Stimulated activated CD8-positive, alpha-beta memory T cell treated with anti-CD3 and anti-CD28 coated beads, Interleukin-15, amount 100 ng/mL, for 24 hours (primary cell): ENCODE results near the gene NNT.
A peak's percentile ranks its signal among the peaks of the same experiment; 100 is the strongest.
"Not testable (repeated sequence)": the region's sequence is repeated elsewhere in the genome, so short reads cannot be mapped to it uniquely, and the experiment has no call there.

Experiments used
- DNase-seq: peaks from one replicate; pipeline ENCODE4 v3.0.0-alpha.2; 2020; ENCODE audit warnings: low read depth

Gene NNT

DNA sequence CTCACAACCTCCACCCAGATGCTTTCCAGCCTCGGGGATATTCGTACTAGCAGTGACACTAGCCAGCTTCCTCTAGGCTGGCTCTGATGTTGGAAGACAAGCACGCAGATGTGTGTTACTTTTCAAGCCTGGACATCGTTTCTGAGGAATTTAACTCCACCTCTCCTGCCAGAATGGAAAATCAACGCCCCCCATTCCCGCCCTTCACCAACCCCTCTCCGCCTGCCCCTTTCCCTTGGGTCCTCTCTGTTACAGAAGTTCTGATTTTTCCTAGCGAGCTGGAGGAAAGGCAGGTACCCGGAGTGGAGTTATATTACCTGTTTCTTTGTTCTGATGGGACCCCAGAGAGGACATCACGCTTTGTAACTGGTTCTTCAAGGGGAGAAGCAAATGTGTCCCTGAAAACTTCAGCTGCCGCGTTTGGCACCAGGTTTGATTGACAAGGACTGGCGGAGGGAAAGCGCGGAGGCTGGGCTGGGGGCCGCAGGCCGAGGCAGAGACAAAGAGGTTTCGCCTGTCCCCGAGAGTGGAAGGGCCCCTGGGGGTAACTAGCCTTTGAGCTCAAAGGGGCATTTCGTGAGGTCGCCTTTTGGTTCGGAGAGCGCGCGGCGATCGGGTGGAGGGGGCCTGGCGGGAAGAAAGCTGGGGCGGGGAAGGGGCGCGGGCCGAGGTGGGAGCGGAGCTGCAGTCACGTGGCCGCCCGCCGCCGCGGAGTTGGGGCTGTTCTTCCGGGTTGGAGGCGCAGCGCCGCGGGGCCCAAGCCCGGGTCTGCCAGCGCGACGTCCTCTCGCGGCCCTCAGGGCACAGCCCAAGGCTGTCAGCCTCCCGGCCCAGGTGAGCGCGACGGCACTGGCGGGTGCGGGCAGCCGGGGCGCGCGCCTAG is at the start of gene NNT:
Gene NNT (plus strand): TSS at position 720 of the 883 bp plus-strand sequence. CDS start 6,016 bp downstream, outside the sequence.
- DNase-seq: peak; percentile 53

DNA sequence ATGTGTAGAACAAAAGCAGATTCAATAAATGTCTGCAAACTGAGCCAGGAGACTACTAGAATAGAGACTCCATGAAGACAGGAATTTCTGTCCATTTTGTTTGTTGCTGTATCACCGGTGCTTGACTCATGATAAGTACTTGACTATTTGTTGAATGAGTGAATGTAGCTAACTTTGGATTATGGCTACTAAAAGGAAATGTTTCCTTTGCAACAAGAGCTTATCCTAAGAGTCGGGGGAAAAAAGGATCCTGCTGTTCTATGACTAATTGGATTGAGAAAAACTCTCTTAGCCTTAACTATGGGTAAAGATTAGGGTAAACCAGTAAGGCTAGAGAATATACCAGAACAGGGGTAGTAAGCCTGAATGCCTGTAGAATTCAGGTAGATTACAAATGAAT is 49.6 kb upstream of the NNT start:
- DNase-seq: no peak

DNA sequence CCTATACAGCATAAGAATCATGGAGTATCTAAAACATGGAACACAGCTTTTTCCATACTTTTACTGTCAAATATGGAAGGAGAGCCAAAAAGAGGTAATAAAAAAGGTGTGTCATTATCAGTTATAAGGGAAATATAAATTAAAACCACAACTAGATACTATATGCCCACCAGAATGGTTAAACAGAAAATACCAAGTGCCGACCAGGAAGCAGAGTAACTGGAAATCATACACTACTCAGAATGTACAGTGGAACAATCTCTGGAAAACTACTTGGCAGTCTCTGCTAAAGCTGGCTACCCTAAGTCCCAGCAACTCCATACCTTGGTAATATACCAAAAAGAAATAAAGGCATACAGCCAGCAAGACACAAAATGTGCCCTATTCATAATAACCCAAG is 48.5 kb upstream of the NNT start:
- no peak for DNase-seq

DNA sequence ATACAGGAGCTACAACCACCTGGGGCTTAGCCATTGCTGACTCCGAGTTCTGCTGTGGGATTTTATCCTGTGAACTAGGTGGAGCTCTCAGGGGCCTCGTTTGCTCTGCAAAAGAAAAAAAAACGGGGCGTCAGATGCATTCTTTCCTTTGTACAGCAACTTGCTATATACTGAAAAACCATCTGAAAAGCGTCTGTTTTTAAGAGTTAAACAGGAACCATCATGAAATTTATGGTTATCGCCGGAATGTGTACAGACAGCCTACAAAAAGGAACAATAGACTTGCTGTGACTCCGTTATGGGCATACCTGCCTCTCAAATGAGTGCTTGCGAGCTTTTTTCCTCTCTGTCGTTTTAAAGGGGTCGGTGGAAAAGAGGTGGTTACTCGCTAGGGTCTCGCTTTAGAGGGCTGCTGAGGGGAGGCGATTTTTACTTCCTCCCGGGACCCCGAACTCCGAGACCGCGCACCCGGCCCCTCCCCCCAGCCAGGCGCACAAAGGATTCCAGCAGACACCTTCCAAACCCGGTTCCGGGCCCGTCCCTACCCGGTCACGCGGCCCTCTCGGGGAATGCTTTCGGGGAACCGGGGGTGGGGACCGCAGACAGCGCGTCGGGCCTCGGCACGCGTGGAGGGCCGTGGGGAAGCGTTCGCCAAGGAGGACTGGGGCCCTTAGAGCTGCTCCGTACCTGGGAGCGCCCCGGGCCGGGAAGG is 46.9 kb upstream of the NNT start:
- peak; percentile 24 for DNase-seq

DNA sequence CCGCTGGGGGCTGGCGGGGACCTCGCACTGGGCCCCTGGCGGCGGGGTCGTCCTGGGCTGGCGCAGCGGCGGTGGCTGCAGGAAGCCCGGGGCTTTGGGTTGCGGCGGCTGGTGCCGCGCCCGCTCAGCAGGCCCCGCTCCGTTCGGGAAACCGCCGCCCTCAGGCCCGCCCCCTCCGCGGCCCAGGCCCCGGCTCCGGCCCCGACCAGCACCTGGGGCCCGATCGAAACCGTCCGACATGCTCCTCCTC is 46.4 kb upstream of the NNT start:
- DNase-seq: not testable (repeated sequence)

DNA sequence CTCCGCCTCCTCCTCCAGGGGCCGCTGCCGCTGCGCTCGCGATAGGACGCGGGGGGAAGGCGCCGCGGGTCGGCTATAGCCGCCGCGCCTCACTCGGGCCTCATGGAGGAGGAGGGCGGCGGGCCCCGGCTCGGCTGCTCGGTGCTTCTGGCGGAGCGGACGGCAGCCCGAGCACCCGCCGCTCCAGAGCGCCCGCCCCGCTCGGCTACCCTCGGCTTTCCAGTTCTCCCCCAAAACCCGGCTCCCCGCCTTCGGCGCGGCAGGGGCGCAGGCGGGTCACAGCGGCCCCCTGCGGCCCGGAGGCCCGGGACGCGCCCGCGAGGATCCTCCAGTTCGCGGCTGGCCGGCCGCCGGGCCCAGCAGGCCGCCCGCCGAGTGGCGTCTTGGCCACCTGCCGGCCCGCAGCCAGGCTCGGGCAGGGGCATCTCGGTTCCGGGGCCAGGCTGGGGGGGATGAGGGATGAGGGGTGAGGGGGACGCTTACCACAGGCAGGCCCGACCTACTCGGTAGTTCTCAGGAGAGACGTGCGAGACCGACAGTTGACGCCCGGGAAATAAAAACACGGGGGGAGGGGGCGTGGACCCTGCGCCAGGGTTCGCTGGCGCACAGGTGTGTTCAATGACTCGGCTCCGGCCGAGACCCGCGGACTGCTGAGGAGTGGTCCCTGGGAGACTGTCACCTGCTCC is 46.0 kb upstream of the NNT start, which contains the start of gene PAIP1:
Gene PAIP1 (minus strand): TSS at position 221 of the 686 bp plus-strand sequence. CDS start 231 bp downstream, outside the sequence.
- DNase-seq: peak; percentile 65

DNA sequence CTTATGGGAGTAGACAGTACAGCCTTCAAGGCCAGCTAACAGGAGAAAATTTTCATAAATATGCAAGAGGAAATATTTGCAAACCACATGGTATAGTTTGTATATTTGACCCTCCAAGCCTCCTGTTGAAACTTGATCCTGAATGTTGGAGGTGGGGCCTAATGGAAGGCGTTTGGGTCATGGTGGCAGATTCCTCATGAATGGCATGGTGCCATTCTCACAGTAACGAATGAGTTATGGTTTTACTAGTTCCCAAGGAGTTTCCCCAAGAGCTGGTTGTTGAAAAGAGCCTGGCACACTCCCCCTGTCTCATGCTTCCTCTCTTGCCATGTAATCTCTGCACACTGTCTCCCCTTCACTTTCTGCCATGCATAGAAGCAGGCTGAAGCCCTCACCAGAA is 42.9 kb upstream of the NNT start:
- DNase-seq: no peak

DNA sequence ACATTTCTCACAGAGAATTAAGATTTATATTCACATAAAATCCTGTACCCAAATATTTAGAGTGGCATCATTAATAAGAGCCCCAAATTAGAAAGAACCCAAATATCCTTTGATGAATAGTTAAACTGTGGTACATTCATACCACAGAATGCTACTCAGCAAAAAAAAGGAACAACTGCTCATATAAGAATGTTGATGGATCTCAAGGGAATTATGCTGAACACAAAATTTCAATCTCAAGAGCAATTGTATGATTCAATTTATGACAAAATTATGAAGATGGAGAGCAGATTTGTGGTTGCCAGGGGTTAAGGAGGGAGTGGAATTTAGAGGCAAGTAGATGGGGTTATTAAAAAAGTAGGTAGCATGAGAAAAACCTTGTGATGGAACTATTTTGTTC is 41.6 kb upstream of the NNT start:
- DNase-seq: no peak

DNA sequence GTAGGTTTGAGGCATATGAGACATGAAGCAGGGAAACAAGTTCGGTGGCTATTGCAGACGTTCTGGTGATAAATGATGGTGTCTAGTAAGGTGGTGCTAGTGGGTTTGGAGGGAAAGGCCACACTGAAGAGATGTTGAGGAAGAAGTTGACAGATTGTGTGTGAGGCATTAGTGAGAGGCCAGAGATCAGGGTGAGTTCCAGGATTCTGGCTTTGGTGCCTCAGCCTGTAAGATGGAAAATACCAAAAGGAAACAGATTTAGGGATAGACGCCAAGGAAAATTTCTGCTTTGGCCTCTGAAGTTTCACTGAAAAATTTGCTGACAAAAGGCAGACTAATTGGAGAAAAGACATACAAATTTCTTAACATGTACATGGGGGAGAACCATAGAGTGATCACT is 39.7 kb upstream of the NNT start:
- no peak for DNase-seq

DNA sequence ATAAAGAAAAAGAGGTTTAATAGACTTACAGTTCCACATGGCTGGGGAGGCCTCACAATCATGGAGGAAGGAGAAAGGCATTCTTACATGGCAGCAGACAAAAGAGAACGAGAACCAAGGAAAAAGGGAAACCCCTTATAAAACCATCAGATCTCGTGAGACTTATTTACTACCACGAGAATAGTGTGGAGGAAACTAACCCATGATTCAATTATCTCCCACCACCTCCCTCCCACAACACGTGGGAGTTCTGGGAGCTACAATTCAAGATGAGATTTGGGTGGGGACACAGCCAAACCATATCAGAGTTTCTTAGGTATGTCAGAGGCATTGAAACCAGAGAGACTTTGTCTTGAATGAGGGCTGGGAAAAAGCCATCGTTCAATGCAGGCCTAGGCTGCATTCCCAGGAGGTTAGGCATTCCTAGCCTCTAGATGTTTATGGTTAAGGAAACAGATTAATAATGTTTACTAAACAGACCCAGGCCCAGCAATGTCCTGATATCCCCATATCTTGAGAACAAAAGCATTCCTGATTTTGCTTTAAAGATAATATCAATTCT is 38.6 kb upstream of the NNT start:
- no peak for DNase-seq

DNA sequence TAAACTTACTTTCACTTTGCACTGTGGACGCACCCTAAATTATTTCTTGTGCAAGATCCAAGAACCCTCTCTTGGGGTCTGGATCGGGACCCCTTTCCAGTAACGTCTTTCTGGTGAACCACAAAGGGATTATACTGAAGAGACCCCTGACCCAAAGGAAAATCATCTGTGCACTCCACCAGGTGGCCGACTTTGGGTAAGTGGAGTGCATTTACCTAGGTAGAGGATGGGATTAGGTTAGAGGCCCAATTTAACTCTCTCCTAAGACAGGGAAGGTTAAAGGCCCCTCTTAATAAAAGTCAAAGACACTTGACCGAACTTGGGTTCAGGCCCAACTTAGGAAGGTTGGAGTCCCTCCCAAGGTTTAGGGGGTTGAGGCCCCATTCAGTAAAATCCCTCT is 37.9 kb upstream of the NNT start:
- no peak for DNase-seq

DNA sequence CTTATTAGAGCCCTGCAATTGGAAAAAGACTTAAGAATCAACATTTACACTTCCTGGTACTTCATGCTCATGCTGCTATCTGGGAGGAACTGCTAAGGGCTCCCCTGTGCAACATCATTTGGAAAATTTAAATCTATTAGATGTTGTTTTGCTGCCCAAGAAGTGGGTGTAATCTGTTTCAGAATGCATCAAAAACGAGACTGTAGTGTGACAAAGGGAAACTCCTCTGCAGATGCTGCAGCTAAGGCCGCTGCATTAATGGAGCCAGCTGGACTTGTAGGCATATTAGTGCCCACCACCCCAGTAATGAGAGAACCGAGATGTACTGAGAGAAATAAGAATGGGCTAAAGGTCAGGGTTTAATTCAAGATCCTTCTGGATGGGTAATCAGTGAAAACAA is 35.0 kb upstream of the NNT start:
- DNase-seq: no peak

DNA sequence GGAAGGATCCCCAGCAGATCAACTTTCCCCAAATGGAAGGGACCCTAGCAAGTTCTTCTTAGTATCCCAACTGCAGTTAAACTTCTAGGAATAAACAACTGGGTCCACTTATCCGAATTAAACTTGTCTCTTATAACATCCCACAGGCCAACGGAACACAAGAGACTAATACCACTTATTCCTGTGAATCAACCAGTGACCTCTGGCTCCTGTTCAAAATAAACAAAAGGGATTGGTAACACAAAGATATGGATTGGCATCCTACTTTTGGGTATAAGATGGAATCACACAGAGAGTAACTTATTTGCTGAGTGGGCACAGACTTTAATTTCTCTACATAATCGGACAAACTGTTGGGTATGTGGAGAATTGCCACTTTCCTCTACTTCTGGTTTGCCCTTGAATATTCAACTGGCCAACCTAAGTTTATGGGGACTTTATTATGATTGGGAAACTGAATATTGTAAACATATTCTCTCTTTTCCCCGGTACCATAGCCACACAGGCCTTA is 33.7 kb upstream of the NNT start:
- DNase-seq: no peak

DNA sequence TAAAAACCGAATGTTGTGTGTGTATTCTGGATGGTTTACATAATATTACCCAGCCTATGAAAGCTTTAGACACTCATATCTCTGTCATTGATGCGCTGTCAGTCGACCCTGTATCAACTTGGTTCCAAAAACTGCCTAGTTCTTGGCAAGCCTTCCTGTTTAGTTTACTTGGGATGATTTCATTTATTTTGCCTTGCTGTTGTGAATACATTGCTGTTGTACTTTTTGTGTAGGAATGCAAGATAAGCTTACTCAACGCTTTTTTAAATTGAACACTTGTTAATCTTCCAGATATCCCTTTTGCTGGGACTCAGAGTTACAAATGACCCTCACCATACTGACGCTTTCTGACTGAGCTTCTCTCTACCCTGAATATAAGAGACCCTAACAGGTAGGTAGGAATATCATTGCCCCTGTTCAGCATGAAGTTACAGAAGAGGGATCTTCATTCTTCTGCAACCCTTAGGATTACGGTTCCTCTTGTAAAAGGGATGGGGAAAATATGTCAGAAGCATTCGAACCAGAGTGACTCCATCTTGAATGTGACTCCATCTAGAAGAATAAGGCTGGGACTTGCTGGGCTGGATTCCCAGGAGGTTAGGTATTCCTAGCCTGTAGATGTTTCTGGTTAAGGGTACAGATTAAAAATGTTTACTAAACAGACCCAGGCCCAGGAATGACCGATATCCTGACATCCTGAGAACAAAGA is 32.4 kb upstream of the NNT start:
- no peak for DNase-seq

DNA sequence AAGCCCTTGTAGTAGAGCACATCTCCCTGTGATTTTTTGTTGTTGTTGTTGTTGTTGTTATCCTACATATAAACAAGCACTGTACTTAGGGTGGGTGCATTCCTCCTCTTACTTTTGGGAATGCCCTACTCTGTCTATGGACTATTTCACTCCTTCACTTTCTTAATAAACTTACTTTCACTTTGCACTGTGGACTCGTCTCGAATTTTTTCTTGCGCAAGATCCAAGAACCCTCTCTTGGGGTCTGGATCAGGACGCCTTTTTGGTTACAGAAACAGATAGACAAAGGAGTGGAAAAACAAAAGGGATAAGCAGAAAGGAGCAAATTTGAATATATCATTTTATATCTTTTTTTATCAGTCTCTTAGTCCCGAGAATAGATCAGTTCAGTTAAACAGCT is 31.7 kb upstream of the NNT start:
- no peak for DNase-seq

DNA sequence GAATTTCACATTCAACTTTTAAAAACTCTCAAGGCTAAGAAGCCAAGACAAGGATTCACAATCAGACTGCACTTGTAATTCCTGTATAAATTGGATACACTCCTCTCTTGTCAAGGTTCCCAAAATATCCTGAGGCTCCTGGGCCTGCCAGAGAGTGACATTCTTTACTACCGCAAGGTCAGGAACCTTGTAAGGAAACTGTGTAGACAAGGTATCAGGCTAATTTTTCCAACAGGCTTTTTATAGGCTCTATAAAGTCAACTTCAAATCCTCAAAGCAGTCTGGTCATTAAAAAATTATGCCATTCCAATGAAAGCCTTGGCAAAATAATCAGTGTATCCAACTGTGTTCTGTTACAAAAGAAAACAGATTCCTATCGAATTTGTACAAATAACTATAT is 30.6 kb upstream of the NNT start:
- DNase-seq: no peak

DNA sequence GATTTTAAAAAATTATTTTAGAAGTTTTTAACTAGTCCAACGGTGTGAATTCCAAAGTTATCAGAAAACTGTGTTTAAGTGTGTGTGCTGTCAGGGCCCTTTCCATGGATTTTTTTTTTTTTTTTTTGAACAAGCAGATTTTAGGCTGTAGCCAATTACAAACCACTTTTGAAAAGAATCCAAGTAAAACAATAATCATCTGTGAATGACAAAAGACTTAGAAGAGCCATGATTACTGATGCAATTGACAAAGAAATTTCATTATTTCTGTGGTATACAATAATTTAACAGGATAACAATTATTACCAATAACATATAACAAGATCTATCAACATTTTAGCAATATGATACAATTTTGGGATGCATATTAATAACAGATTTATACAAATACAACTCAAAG is 29.9 kb upstream of the NNT start:
- no peak for DNase-seq

DNA sequence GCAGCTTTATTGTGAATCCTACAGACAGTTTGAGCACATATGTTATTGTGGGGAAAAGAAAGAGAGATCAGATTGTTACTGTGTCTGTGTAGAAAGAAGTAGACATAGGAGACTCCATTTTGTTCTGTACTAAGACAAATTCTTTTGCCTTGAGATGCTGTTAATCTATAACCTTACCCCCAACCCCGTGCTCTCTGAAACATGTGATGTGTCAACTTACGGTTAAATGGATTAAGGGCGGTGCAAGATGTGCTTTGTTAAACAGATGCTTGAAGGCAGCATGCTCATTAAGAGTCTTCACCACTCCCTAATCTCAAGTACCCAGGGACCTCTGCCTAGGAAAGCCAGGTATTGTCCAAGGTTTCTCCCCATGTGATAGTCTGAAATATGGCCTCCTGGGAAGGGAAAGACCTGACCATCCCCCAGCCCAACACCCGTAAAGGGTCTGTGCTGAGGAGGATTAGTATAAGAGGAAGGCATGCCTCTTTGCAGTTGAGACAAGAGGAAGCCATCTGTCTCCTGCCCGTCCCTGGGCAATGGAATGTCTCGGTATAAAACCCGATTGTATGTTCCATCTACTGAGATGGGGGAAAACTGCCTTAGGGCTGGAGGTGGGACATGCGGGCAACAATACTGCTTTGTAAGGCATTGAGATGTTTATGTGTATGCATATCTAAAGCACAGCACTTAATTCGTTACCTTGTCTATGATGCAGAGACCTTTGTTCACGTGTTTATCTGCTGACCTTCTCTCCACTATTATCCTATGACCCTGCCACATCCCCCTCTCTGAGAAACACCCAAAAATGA is 22.4 kb upstream of the NNT start:
- not testable (repeated sequence) for DNase-seq

DNA sequence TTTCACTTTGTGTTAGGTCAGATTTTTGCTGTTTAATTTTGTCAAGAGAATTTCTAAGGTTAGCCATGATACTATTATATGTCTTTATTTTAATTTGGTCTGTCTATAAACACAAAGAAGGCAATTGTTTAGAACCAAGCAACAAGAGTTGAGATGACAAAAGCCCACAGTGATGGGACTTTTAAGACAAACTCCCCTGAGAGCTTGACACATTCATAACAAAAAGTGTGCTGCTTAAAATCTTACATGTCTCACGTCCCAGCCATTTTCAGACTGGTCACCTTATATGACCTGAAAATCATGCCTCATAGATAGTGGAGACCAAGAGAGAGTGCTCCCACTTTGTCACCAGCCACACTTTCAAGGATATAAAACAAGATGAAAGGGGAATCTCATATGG is 21.6 kb upstream of the NNT start:
- DNase-seq: no peak

DNA sequence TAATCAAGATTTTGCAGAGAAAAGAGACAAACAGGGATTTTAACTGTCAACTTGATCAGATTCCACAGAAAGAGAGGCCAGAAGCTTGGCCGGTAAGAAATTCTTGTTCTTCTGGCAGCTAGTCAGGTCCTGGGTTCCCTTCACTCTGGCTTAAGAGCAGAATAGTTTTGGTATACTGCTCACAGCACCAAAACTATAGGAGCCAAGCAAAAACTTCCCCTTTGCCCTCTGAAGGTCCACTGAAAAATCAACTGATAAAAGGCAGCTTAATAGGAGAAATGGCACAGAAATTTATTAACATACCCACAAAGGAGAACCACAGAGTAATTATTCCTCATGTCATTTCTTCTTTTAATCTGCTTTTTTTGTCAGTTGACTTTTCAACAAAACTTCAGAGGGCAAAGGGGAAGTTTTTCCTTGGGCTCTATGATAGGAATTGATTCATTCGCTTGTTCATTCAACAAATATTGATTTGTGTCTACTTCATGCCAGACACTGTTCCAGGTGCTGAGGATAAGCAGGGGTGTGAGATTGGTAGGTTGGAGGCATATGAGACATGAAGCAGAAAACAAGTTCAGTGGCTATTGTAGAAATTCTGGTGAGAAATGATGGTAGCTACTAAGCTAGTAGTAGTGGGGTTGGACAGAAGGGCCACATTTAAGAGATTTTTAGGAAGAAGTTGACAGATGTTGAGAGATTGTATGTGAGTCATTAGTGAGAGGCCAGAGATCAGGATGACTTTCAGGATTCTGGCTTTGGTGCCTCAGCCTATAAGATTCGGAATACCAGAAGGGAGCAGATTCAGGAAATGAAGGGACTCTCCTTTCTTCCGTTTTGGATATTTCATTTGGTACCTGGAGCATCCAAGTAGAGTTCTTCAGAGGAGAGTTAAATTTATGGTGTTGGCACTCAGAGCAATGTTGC is 20.6 kb upstream of the NNT start:
- no peak for DNase-seq
